AG09309 (cell line): ENCODE measurements around the gene MBD4.

ENCODE experiments used
- DNase-seq: peaks from one replicate; pipeline ENCODE4 v3.0.0-alpha.2; 2010; ENCODE audit warnings: low read depth
- H3K4me3 ChIP-seq: 2 replicates; pipeline ENCODE4 v1.5.1; 2011; ENCODE audit warnings: mild to moderate bottlenecking, low read depth, low read length, moderate library complexity; ENCODE audit not compliant: control insufficient read depth
- CTCF ChIP-seq: IDR thresholded peaks from 2 replicates; pipeline ENCODE4 v1.5.1; 2011; ENCODE audit warnings: mild to moderate bottlenecking, low read depth, low read length, inconsistent platforms; ENCODE audit not compliant: insufficient read depth, control insufficient read depth; ENCODE audit errors: missing control alignments

The MBD4 gene

GRCh38 chr3:129428007-129428375 is 11.8 kb downstream of the MBD4 start:
- peak overlapping the region; percentile 64 for H3K4me3 ChIP-seq
- no peak for DNase-seq
- no peak for TF ChIP-seq CTCF

- no peak overlapping the region for H3K4me3 ChIP-seq
- no peak for TF ChIP-seq CTCF
- no peak for DNase-seq
Observed at GRCh38 chr3:129425619-129426018, 14.1 kb downstream of the MBD4 start.

- no peak for DNase-seq
- no peak for TF ChIP-seq CTCF
- no peak overlapping the region for H3K4me3 ChIP-seq
Observed at GRCh38 chr3:129425213-129425612, 14.5 kb downstream of the MBD4 start.

GRCh38 chr3:129424185-129424841 is 15.4 kb downstream of the MBD4 start:
- no peak overlapping the region for H3K4me3 ChIP-seq
- no peak for TF ChIP-seq CTCF
- no peak for DNase-seq

GRCh38 chr3:129422897-129423296 is 16.9 kb downstream of the MBD4 start:
- H3K4me3 ChIP-seq: no peak overlapping the region
- TF ChIP-seq CTCF: no peak
- no peak for DNase-seq

GRCh38 chr3:129421988-129422745 is 17.6 kb downstream of the MBD4 start:
- no peak for DNase-seq
- peak; percentile 30 for TF ChIP-seq CTCF
- H3K4me3 ChIP-seq: no peak overlapping the region
